Mesendoderm (in vitro differentiated cells): ENCODE results near the gene LRRC47.

ENCODE experiments used
- DNase-seq: peaks from one replicate; pipeline ENCODE4 v3.0.0; 2013
- H2AK5ac ChIP-seq: 2 replicates; pipeline ENCODE4 v1.6.1; 2013; ENCODE audit warnings: low read length, inconsistent platforms
- H2BK120ac ChIP-seq: 2 replicates; pipeline ENCODE4 v1.6.1; 2013; ENCODE audit warnings: low read depth, mild to moderate bottlenecking, low read length, moderate library complexity, mixed read lengths
- H2BK15ac ChIP-seq: replicated peaks from 2 replicates; pipeline ENCODE4 v1.6.1; 2013; ENCODE audit warnings: low read depth, mild to moderate bottlenecking, moderate library complexity
- H2BK5ac ChIP-seq: 2 replicates; pipeline ENCODE4 v1.6.1; 2013; ENCODE audit warnings: low read length, inconsistent platforms
- H3K18ac ChIP-seq: 2 replicates; pipeline ENCODE4 v1.6.1; 2013; ENCODE audit warnings: mild to moderate bottlenecking, low read length, mixed read lengths
- H3K23ac ChIP-seq: one replicate; pipeline ENCODE4 v1.6.1; 2013; ENCODE audit warnings: low read length
- H3K27ac ChIP-seq: 2 replicates; pipeline ENCODE4 v1.5.1; 2013; ENCODE audit warnings: low read depth, mild to moderate bottlenecking, inconsistent platforms, low read length, moderate library complexity
- H3K27me3 ChIP-seq: 2 replicates; pipeline ENCODE4 v1.6.1; 2013; ENCODE audit warnings: low read length, control low read depth, mild to moderate bottlenecking, inconsistent platforms; ENCODE audit not compliant: insufficient read depth, poor library complexity
- H3K36me3 ChIP-seq: 2 replicates; pipeline ENCODE4 v1.6.1; 2013; ENCODE audit warnings: low read length, inconsistent platforms; ENCODE audit not compliant: control insufficient read depth, insufficient read depth
- H3K4ac ChIP-seq: one replicate; pipeline ENCODE4 v1.6.1; 2013; ENCODE audit warnings: low read depth, mild to moderate bottlenecking, low read length, moderate library complexity
- H3K4me1 ChIP-seq: 2 replicates; pipeline ENCODE4 v1.6.1; 2013; ENCODE audit warnings: low read depth, low read length, inconsistent platforms; ENCODE audit not compliant: control insufficient read depth
- H3K4me2 ChIP-seq: 2 replicates; pipeline ENCODE4 v1.6.1; 2013; ENCODE audit warnings: low read length
- H3K4me3 ChIP-seq: 2 replicates; pipeline ENCODE4 v1.5.1; 2013; ENCODE audit warnings: mild to moderate bottlenecking, low read length
- H3K56ac ChIP-seq: one replicate; pipeline ENCODE4 v1.6.1; 2013; ENCODE audit warnings: low read length
- H3K79me1 ChIP-seq: 2 replicates; pipeline ENCODE4 v1.6.1; 2013; ENCODE audit warnings: low read length, inconsistent platforms
- H3K79me2 ChIP-seq: 2 replicates; pipeline ENCODE4 v1.6.1; 2013; ENCODE audit warnings: mild to moderate bottlenecking, low read length; ENCODE audit not compliant: control insufficient read depth, insufficient read depth
- H3K9ac ChIP-seq: 2 replicates; pipeline ENCODE4 v1.6.1; 2013; ENCODE audit warnings: low read length, inconsistent platforms
- H4K5ac ChIP-seq: one replicate; pipeline ENCODE4 v1.6.1; 2013; ENCODE audit warnings: low read length
- H4K8ac ChIP-seq: one replicate; pipeline ENCODE4 v1.6.1; 2013; ENCODE audit warnings: low read depth, mild to moderate bottlenecking, control low read depth, low read length, moderate library complexity
- WGBS: extraction: QIAGEN DNeasy Blood & Tissue Kit; methylation state at CpG from one replicate; pipeline ENCODE4 v1.1.7; 2013; ENCODE audit warnings: low lambda C conversion rate, missing lambda C conversion rate; ENCODE audit not compliant: insufficient coverage; ENCODE audit errors: extremely low coverage; 5-methylcytosine and 5-hydroxymethylcytosine counted together

Gene LRRC47

GRCh38 chr1:3795453-3796214 is 664 bp downstream of the LRRC47 start:
- DNase-seq: no peak
- Histone ChIP-seq H3K4me2 (peak overlapping the region; percentile 97), H3K79me1 (peaks cover 13% of the 10 kb centered on the region), H4K5ac (no peak overlapping the region), H3K27me3 (no peaks in the 10 kb centered on the region), H3K36me3 (no peaks in the 10 kb centered on the region), H3K4ac (no peak overlapping the region), H2BK120ac (no peak overlapping the region), H3K4me1 (no peaks in the 10 kb centered on the region), H2AK5ac (no peak overlapping the region), H3K56ac (peak overlapping the region; percentile 95), H2BK5ac (no peak overlapping the region), H3K4me3 (peak overlapping the region; percentile 89), H3K79me2 (peaks cover 28% of the 10 kb centered on the region), H3K18ac (peak overlapping the region; percentile 81), H3K23ac (no peak overlapping the region), H3K9ac (peak overlapping the region; percentile 92), H2BK15ac (no peak overlapping the region), H3K27ac (no peak overlapping the region), H4K8ac (no peak overlapping the region)
- no CpG with 5 or more reads among the region's 53 CpGs for WGBS

- Histone ChIP-seq H2BK120ac (no peak overlapping the region), H3K9ac (no peak overlapping the region), H3K36me3 (peaks cover 3% of the 10 kb centered on the region), H3K4me1 (no peaks in the 10 kb centered on the region), H3K79me1 (peaks cover 26% of the 10 kb centered on the region), H3K23ac (no peak overlapping the region), H3K18ac (no peak overlapping the region), H3K4ac (no peak overlapping the region), H4K8ac (no peak overlapping the region), H3K27me3 (no peaks in the 10 kb centered on the region), H3K4me3 (no peak overlapping the region), H2BK5ac (no peak overlapping the region), H3K4me2 (no peak overlapping the region), H3K27ac (no peak overlapping the region), H2AK5ac (no peak overlapping the region), H3K79me2 (peaks cover 51% of the 10 kb centered on the region), H4K5ac (no peak overlapping the region), H2BK15ac (no peak overlapping the region), H3K56ac (no peak overlapping the region)
- no peak for DNase-seq
- WGBS: no CpG with 5 or more reads among the region's 18 CpGs
Observed at GRCh38 chr1:3790952-3791351, 5.3 kb downstream of the LRRC47 start.

- Histone ChIP-seq H3K4ac (no peak overlapping the region), H2BK5ac (no peak overlapping the region), H3K79me2 (peaks cover 47% of the 10 kb centered on the region), H3K23ac (no peak overlapping the region), H3K36me3 (peaks cover 3% of the 10 kb centered on the region), H3K4me2 (no peak overlapping the region), H2BK120ac (no peak overlapping the region), H3K27ac (no peak overlapping the region), H3K9ac (no peak overlapping the region), H4K5ac (no peak overlapping the region), H3K56ac (peak overlapping the region; percentile 34), H3K27me3 (no peaks in the 10 kb centered on the region), H2AK5ac (no peak overlapping the region), H3K79me1 (peaks cover 24% of the 10 kb centered on the region), H3K4me1 (no peaks in the 10 kb centered on the region), H2BK15ac (no peak overlapping the region), H3K4me3 (no peak overlapping the region), H3K18ac (no peak overlapping the region), H4K8ac (no peak overlapping the region)
- no CpG with 5 or more reads among the region's 12 CpGs for WGBS
- no peak for DNase-seq
Observed at GRCh38 chr1:3790500-3790923, 5.8 kb downstream of the LRRC47 start.

- Histone ChIP-seq H3K4ac (no peak overlapping the region), H2AK5ac (no peak overlapping the region), H3K36me3 (peaks cover 5% of the 10 kb centered on the region), H3K4me3 (no peak overlapping the region), H3K27ac (no peak overlapping the region), H3K9ac (no peak overlapping the region), H3K79me2 (peaks cover 40% of the 10 kb centered on the region), H3K56ac (peak overlapping the region; percentile 25), H3K23ac (no peak overlapping the region), H3K4me1 (no peaks in the 10 kb centered on the region), H2BK15ac (no peak overlapping the region), H3K79me1 (peaks cover 21% of the 10 kb centered on the region), H3K18ac (no peak overlapping the region), H2BK120ac (no peak overlapping the region), H2BK5ac (no peak overlapping the region), H4K5ac (no peak overlapping the region), H3K4me2 (no peak overlapping the region), H3K27me3 (no peaks in the 10 kb centered on the region), H4K8ac (no peak overlapping the region)
- DNase-seq: no peak
- no CpG with 5 or more reads among the region's 34 CpGs for WGBS
Observed at GRCh38 chr1:3789421-3790300, 6.6 kb downstream of the LRRC47 start.

- H3K4me3 ChIP-seq: no peak overlapping the region
Observed at GRCh38 chr1:3788756-3789420, 7.4 kb downstream of the LRRC47 start.

More at GRCh38 chr1:3788756-3789420, 7.4 kb downstream of the LRRC47 start:
- no peaks in the 10 kb centered on the region for H3K4me1 ChIP-seq
- H2AK5ac ChIP-seq: no peak overlapping the region
- no peak overlapping the region for H3K18ac ChIP-seq
- H3K56ac ChIP-seq: no peak overlapping the region
- no peak overlapping the region for H4K8ac ChIP-seq
- no peak overlapping the region for H2BK15ac ChIP-seq
- no peak overlapping the region for H3K9ac ChIP-seq
- WGBS: no CpG with 5 or more reads among the region's 16 CpGs
- no peak for DNase-seq
- no peak overlapping the region for H3K4me2 ChIP-seq
- no peak overlapping the region for H3K23ac ChIP-seq
- H3K27me3 ChIP-seq: no peaks in the 10 kb centered on the region
- H3K27ac ChIP-seq: no peak overlapping the region
- H3K79me1 ChIP-seq: peaks cover 21% of the 10 kb centered on the region
- peaks cover 40% of the 10 kb centered on the region for H3K79me2 ChIP-seq
- no peak overlapping the region for H3K4ac ChIP-seq
- H2BK5ac ChIP-seq: no peak overlapping the region
- H2BK120ac ChIP-seq: no peak overlapping the region
- peaks cover 8% of the 10 kb centered on the region for H3K36me3 ChIP-seq
- H4K5ac ChIP-seq: no peak overlapping the region
